GM19468 (cell line): ENCODE data around the gene TCF4.

Experiments used
- ATAC-seq: cut with Tn5 transposase; IDR thresholded peaks from one replicate; pipeline ENCODE4 v1.9.1; 2021; ENCODE audit warnings: mild to moderate bottlenecking, moderate library complexity, moderate number of reproducible peaks; ENCODE audit not compliant: unreplicated experiment; ENCODE audit errors: extremely low read depth

Gene TCF4

GRCh38 chr18:55587418-55588110 lies 428 bp downstream of the TCF4 start:
- no peak for ATAC-seq

GRCh38 chr18:55585920-55586561 lies 2.0 kb downstream of the TCF4 start:
- ATAC-seq: no peak

- ATAC-seq: no peak
Observed at GRCh38 chr18:55585065-55585919, 2.7 kb downstream of the TCF4 start.

- ATAC-seq: no peak
Observed at GRCh38 chr18:55584201-55584600, 3.8 kb downstream of the TCF4 start.

GRCh38 chr18:55582325-55582724 lies 5.7 kb downstream of the TCF4 start:
- no peak for ATAC-seq

- ATAC-seq: no peak
Observed at GRCh38 chr18:55579501-55580270, 8.3 kb downstream of the TCF4 start.

GRCh38 chr18:55577812-55578539 lies 10.0 kb downstream of the TCF4 start:
- no peak for ATAC-seq

GRCh38 chr18:55576001-55576400 lies 12.0 kb downstream of the TCF4 start:
- no peak for ATAC-seq

- ATAC-seq: no peak
Observed at GRCh38 chr18:55575066-55575465, 12.9 kb downstream of the TCF4 start.

- ATAC-seq: no peak
Observed at GRCh38 chr18:55573386-55573785, 14.6 kb downstream of the TCF4 start.

GRCh38 chr18:55570966-55571365 lies 17.0 kb downstream of the TCF4 start:
- no peak for ATAC-seq

GRCh38 chr18:55566456-55566935 lies 21.5 kb downstream of the TCF4 start:
- ATAC-seq: no peak

GRCh38 chr18:55559739-55560138 lies 28.3 kb downstream of the TCF4 start:
- ATAC-seq: no peak

- ATAC-seq: no peak
Observed at GRCh38 chr18:55557211-55557610, 30.8 kb downstream of the TCF4 start.

GRCh38 chr18:55555395-55556027 lies 32.5 kb downstream of the TCF4 start:
- no peak for ATAC-seq

GRCh38 chr18:55552526-55553189 lies 35.3 kb downstream of the TCF4 start:
- ATAC-seq: no peak

GRCh38 chr18:55551227-55551626 lies 36.8 kb downstream of the TCF4 start:
- no peak for ATAC-seq

- no peak for ATAC-seq
Observed at GRCh38 chr18:55550471-55550870, 37.5 kb downstream of the TCF4 start.
